Hypothalamus (tissue), 51 donors: ENCODE data around the gene FOXK1.
A peak's percentile ranks its signal among the peaks of the same experiment; 100 is the strongest.
"Not testable (repeated sequence)": the region's sequence is repeated elsewhere in the genome, so short reads cannot be mapped to it uniquely, and the experiment has no call there.

Experiments
- DNase-seq, 51 donors: peaks; one replicate each; lab custom pipeline; 2025; lab: John Stamatoyannopoulos, UW

Gene FOXK1

GRCh38 chr7:4681886-4682620 is at the start of gene FOXK1:
Gene FOXK1, plus strand, starts transcription at chr7:4682295. Its CDS starts 14 bp downstream, at chr7:4682309.
- DNase-seq = peak in 44 of 51 donors; percentile 16 to 87 (median 57)

GRCh38 chr7:4633012-4633411 is 49.1 kb upstream of the FOXK1 start:
- no peak for DNase-seq

GRCh38 chr7:4634166-4634565 is 47.9 kb upstream of the FOXK1 start:
- DNase-seq = no peak

- no peak for DNase-seq
These were observed 43.1 kb upstream of the FOXK1 start for GRCh38 chr7:4638781-4639575.

GRCh38 chr7:4641091-4641666 is 40.9 kb upstream of the FOXK1 start:
- DNase-seq = peak in 3 of 51 donors; percentile 14 to 71 (median 23)

GRCh38 chr7:4641667-4642467 is 40.2 kb upstream of the FOXK1 start:
- DNase-seq = peak; percentile 61 to 99 (median 88)

GRCh38 chr7:4642468-4643203 is 39.5 kb upstream of the FOXK1 start:
- DNase-seq = peak in 1 of 51 donors; percentile 16

- DNase-seq = not testable (repeated sequence)
These were observed 39.0 kb upstream of the FOXK1 start for GRCh38 chr7:4643204-4643471.

- DNase-seq = no peak
These were observed 36.8 kb upstream of the FOXK1 start for GRCh38 chr7:4645246-4645645.

- DNase-seq = no peak
These were observed 34.0 kb upstream of the FOXK1 start for GRCh38 chr7:4648111-4648510.

GRCh38 chr7:4650433-4651047 is 31.6 kb upstream of the FOXK1 start:
- DNase-seq = peak in 37 of 51 donors; percentile 3 to 63 (median 24)

- DNase-seq = no peak
These were observed 28.3 kb upstream of the FOXK1 start for GRCh38 chr7:4653771-4654170.

GRCh38 chr7:4655311-4655710 is 26.8 kb upstream of the FOXK1 start:
- DNase-seq = no peak

GRCh38 chr7:4655896-4656295 is 26.2 kb upstream of the FOXK1 start:
- DNase-seq = peak in 1 of 51 donors; percentile 5

GRCh38 chr7:4657640-4658417 is 24.3 kb upstream of the FOXK1 start:
- DNase-seq = no peak

GRCh38 chr7:4659551-4660286 is 22.4 kb upstream of the FOXK1 start:
- DNase-seq = no peak

GRCh38 chr7:4661871-4662270 is 20.2 kb upstream of the FOXK1 start:
- DNase-seq = peak in 1 of 51 donors; percentile 1
